GM04504 (cell line): ENCODE data around the gene CSNK2A2.

Experiments
- DNase-seq: peaks from one replicate; pipeline ENCODE4 v3.0.0-alpha.2; 2012; ENCODE audit warnings: low read depth

CSNK2A2 gene

DNA sequence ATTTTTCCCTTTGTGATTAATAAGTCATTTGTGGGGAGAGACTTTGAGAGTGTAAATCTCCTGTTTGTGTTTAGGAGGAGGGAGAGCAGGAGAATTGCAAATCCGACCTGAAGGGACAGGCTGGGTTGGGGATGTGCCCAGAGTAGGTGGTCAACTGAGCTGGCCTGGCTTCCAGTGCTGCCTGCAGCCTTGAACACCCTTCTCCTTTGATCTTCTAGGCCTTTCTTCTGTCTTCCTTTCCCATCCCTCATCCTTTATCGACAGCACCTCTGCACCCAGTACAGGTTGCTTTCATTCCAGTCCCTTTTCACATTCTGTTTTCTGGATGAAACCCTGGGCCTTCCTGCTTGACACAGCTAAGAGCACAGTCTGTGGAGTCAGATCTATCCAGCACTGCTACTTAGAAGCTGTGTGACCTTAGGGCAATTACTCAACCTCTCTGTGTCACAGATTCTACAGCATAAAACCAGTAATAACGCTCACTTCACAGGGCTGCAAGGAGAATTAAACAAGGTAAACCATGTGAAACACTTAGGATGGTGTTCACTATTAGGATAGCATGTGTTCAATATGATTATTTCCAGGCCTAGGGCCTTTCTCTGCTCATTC lies 1.0 kb upstream of the CSNK2A2 start:
- DNase-seq, result no peak

DNA sequence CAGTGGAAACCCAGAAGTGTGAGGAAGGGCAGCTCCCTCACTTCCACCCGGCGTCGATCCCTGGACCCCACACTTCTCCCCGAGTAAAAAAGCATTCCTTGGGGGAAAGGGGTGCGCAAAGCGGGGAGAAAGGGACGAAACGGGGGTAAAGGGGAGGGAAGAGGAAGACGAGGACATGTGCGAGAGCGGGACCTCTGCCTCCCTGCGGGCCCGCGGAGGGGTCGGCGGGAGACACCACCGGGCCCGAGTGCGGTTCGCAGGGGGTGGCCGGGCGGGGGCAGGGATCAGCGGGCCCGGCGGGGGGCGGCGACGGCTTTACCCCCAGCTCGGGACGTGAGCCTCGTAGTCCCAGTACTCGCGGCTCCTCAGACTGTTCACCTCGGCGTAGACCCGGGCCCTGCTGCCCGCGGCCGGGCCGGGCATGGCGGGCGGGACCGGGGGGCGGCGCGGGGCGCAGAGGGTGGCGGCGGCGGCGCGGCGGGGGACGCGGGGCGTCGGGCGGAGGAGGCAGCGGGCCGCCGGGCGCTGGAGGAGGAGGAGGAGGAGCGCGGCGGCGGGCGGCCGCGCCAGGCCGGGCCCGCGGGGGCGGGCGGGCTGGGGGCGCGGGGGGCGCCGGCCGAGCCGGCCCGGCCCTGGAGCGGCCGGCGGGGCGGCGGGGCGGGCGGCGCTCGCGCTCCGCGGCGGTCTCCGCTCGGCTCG lies 443 bp downstream of the CSNK2A2 start:
- DNase-seq, result no peak

DNA sequence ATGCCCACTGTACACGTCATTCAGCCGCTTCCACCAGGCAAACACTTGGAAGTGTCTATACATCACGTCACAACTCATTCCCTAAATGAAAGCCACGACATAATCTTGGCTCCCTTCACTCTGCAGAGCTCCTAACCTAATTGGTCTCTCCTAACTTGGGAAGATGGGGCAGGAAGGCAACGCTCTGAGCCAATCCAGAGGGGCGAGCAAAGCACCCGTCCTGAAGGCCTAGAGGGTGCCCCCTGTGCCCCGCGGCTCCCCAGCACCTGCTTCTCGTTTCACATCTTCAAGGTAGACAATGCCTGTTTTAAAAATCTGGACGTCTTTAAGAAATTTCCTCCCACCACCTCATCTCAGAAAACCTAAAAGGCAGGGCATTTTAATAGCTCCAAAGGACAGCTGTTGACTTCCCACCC lies 1.0 kb downstream of the CSNK2A2 start:
- DNase-seq, result no peak

DNA sequence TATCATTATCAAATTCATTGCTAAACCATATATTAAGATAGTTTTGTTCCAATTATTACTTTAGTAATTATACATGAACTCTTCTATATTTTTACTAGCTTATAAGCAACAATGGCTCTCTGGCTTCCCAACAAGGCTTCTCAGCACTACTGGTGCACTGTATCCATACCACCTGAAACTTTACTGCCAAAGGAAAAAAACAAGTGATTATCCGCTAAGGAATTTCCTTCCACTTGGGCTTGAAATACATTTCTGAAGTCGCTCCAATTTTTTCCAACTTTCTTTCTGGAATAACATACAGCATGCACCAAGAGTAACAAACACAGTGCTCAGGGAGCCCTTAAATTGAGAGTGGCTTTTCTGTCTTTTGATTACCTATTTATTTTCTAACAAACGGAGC lies 2.1 kb downstream of the CSNK2A2 start:
- no peak for DNase-seq

DNA sequence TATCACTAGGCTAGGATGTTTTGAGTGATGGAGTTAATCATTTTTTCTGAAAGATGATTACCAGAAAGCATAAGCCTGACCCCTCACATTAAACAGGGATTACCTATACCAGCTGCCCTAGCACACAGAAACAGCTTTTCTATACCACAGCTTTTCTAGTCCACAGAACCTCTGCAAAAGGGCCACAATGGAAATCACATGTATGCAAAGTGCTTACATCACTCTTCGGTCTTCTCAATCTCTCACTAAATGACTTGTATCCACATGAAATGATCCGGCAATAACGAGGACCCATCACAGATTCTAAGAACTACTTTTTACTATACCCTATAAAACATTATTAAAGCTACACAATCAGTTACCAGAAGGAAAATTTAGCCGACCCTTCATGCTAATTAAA lies 2.6 kb downstream of the CSNK2A2 start:
- no peak for DNase-seq

DNA sequence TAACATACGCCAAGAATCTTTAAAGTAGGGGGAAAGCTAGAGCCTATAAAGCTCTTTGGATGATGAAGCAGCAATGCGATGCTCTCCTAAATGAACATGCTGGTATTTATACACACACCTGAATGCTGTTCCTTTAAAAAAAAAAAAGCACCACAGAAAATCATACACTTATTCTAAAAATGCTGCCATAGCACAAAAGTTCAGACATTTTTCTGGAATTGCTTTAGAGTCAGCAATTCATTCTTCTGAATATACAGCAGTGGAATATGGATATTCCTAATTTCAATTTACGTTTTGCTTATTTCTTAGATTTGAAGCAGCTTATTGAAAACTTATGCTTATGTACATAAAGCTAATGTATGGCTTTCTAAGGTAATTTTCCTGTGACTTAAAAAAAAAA lies 3.1 kb downstream of the CSNK2A2 start:
- DNase-seq, result no peak

DNA sequence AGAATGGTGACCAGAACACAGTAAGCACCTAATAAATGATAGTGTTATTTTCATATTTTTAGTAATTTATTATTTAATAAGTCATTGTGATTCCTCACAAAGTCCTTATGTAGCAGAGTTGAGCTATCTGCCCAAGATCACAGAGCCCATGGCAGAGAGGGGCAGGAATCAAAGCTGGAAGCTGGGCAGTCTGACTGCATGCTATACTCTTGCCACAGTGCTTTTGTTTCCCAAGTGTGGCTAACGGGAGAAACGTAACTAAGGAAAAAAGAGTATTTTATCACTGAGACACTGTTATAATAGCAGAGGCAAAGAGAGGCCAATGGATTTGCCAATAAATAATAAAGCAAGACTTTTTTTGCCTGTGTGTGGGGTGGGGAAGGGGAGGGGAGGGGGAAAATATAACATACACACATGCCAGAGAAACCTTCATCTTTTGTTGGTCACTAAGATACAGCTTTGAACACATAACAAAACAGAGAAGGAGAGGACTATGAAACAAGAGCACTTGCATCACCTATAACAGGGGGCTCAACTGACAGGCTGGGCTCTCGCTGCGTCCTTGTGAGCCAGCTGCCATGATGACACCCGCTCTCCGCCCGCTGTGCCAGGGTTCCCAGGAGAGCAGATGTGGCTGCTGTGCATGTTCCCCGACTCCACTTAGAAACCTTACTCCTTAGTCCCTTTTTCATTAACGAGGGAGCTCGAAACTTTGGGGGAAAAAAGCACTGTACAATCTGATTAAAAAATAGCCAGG lies 10.1 kb downstream of the CSNK2A2 start:
- DNase-seq, result no peak

DNA sequence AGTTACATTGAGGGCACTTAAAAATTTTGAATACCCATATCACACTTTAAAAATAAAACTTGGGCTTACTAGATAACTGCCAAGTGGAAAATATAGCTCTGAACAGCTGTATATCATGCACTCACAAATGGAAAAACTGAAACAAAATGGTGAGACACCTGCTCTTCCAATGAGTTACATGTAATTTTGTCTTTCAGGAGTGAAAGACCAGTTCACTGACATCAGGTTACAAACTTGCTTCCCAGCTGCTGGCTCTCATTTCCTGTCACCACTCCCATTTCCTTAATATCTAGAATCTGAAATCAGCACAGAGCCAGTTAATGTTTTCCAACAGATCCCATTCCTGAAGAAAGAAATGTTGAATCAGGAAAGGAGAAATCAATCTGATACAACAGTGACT lies 10.8 kb downstream of the CSNK2A2 start:
- DNase-seq, result no peak

DNA sequence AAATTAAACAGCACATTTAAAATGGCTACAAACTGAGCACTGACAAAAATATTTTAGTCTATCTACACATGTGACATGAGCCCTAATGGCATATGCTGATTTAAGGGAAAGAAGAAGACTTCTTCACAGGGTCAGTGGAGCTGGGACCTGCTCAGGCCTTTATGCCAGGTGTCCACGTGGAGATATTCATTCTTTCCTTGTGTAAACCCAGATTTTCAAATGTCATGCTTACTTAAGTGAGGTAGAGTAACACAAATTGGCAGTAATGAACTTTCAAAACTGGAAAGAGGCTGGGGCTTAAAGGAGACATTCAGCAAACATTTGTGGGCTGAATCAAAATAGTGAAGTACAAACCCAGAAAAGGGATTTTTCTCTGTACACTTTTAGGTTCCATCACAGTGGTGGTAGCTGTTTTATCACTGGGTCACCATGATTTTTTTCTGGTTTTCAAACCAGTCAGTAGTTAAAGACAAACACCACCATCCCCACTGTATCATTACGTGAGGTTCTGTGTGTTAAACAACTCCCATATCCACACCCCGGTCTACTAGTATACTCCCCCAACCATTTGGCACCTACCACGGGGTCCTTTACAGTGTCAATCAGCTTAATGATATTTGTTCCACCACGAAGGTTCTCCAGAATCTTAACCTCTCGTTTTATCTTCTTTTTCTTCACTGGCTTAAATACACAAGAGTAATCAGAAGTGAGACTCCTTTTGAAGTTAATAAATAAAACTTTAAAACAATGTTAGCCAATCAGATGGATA lies 11.5 kb downstream of the CSNK2A2 start:
- no peak for DNase-seq

DNA sequence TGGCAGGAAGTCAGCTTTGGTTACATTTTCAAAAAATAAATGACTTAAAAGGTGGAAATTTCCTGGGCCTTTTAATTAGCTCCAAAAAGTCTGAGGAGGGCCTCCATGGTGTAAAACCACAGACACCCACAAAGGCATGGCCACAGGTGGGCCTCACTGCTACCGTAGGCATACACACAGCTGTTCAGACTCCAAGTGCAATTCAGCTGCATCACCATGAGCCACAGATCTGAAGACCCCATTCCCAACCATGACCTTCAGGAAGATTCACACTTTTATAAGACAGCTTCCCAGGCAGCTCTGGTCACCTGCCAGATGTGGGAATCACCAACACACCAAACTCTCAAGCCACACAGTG lies 20.6 kb downstream of the CSNK2A2 start:
- DNase-seq, result no peak

DNA sequence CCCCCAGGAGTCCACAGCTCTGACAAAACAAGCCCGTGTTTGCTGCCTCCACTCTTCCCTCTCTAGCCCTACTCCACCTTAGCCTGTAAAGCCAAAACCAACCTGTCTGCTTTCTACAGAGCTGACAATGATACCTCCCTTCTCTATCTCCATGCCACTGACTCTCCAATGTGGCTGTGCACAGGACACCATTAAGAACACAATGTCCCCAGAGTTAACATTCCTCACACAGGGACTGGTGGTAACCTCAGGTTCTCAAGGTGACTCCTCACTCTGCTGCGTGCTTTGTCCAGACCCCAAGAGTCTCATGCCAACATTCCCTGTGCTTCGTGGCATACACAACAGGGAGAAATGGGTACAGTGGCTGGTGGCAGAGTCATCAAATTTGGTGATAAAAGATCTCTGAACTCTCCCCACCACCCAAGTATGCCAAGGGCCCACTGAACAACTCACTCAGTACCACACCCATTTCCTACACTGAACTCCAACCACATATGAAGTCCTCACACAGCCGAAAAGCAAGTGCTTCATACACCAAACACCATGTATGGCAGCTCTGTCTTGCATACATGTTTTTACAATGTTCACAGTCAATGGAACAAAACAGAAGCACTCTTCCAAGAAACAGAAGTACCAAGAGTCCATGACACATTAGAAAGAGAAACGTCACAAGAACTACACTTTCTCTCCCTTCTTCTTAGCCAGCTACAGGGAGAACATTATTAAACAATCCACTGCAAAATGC lies 21.1 kb downstream of the CSNK2A2 start:
- DNase-seq, result no peak

DNA sequence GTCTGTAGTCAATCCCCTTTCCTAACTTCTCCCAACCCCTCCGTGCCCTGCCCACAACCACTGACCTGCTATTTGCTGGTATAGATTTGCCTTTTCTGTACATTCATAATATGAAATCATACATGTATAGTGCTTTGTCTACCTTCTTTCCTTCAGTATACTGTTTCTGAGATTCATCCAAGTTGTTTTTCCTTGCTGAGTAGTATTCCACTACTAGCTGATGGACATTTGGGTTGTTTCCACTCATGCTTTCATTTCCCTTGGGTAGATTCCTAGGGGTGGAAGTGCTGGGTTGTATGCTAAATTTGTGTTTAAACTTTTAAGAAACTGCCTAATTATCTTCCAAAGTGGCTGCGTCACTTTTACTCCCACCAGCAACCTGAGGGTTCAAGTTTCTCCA lies 27.7 kb downstream of the CSNK2A2 start:
- no peak for DNase-seq

DNA sequence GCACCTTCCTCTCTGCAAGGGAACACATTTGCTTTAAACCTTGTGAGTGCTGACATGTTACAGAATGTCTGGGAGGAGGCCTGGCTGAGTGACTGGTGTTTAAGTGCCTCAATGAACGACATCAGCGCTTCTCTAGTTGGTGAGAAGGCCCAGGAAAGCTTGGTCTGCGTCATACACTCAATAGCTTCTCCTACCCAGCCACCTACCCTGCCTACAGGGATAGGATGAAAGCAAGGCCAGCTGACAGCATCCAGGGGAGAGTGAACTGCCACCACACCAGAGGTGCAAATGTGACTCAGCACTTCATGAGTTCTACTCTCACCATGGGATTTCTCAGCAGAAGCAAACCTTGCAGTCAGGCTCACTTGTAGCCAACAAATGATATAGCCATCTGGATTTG lies 37.1 kb downstream of the CSNK2A2 start:
- DNase-seq, result no peak

DNA sequence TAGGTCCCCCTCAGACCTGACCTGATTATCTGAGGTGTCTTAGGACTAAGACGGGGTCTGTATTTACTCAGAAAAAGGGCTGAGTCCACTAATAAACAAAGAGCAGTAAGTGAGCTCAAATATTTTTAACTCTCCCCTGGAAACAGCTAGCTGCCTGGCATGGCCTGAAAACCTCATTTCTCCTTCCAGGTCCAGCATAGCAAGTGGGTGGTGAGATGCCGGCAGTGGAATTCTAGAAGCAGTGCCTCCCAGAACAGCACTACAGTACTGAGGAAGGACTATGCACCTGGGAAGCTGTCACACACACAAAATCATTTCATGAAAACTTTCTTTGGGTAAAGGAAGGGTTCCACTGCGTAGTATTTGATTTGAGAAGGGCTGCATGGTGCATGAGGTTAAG lies 39.2 kb downstream of the CSNK2A2 start:
- no peak for DNase-seq

DNA sequence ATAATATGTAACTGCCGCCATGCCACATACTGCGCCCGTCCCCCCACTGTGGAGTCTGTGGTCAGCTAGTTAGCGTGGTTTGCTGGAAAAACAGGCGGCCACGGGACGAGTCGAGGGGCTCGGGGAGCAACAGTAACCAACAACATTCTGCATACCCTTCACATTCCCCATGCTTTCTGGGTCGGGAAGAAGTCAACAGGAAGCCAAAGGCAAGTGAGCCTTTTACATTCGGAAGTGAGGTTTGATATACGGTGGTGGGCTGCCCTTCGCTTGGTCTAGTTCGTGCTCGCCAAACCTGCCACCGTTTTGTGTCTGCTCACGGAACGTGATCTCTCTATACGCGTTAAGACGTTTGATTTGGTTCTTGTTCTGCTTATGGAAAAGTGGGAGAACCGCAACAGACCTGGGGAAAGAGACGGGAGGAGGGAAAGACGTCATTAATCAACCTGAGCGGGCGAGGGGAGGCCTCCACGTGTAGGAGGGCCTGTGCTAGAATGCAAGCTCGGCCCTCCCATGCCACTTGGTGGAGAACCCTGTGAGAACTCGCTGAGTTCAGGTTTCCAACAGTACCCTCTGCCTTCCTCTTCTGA lies 39.9 kb downstream of the CSNK2A2 start:
- no peak for DNase-seq

DNA sequence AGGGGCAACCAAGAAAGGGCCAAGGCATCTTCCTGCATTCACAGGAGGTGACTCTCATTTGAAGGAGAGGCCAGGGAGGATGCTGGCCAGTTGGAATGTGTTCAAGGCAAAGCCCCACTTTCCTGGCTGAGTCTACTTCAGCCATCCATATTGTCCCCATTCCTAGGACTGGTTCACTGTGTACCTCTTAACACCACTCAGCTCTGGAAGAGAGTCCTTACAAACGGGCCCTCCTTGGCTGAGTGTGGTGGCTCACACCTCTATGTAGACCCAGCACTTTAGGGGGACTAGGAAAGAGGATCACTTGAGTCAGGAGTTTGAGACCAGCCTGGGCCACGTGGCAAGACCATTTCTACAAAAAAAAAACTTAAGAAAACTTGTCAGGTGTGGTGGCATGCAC lies 40.7 kb downstream of the CSNK2A2 start:
- no peak for DNase-seq

DNA sequence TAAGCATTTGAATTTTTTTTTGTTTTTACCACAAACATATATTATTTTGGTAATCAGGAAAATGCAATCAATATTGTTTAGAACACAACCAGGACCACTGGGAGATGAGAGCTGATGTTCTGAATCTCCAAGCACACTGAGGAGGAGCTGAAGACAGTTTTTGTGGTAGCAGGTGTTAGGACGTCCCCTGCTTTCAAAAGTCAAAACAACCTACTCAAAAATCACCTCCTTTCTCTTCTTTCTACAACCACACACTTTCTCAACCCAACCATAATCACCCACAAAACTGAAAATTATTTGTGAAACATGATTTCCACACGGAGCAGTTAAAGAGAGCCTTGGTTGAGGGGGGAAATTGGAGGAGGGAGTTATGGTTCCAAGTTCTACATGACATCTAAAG lies 42.1 kb downstream of the CSNK2A2 start:
- no peak for DNase-seq

DNA sequence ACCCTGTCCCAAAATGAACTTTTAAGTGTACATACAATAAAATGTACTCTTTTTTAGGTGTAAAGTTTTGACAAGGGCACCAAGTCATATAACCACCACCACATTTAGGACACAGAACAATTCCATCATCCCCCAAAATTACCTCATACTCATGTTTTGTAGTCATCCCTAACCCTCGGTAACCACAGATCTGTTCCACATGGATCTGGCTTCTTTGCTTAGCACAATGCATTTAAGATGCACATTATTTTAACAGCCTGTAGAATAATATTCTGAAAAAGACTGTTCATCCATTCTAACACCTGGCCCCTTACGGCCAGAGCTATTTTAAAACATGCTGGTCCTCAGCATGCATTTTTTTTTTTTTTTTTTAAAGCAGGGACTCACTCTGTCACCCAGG lies 43.6 kb downstream of the CSNK2A2 start:
- no peak for DNase-seq

DNA sequence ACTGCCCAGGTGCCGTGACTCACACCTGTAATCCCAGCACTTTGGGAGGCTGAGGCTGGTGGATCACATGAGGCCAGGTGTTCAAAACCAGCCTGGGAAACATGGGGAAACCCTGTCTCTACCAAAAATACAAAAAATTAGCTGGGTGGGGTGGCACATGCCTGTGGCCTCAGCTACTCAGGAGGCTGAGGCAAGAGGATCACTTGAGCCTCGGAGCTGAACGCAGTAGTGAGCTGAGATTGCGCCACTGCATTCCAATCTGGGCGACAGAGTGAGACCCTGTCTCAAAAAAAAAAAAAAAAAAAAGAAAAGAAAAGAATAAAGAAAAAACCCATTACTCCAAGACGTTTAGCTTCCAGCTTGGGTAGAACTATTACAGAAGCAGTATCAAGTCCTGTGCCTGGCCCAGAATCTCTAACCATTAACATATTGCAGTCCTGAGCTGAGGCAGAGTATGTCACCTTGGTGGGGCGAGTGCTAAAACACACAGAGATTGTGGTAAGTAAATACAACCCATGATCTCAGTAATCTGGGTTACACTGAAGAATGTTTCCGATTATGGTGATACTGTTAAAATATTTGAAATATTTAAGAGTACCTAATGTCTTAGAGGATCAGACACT lies 45.5 kb downstream of the CSNK2A2 start:
- DNase-seq, result no peak

DNA sequence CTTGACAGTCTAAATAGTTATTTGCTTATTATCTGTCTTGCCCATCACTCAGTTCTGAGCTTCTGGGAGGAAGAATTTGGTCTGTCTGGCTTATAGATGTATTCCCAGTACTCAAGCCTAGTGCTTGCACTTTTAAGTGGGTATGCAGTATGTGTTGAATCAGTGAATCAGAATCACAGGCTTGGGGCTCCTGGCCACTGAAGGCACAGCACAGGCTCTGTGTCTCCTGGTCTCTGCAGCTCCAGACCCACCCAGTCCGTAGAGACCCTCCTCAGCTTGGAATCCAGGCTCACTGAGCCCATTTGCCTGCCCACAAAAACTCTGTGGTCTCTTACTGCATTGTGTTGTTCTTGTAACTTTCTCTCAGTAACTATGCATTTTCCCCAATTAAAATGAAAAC lies 49.4 kb downstream of the CSNK2A2 start:
- DNase-seq, result no peak

DNA sequence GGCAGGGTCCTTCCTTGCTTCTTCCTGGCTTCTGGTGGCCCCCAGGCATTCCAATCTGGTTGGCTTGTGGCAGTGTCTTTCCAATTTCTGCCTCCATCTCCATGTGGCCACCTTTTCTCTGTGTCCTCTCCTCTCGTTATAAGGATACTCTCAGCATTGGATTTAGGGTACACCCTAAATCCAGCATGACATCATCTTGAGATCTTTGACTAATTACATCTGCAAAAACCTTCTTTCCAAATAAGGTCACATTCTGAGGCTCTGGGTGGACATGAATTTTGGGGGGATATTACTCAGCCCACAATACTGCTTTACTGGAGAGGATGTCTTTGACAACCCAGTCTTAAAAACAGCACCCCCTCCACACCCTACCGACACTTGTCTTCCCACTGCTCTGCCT lies 49.8 kb downstream of the CSNK2A2 start:
- no peak for DNase-seq
